Mesendoderm (in vitro differentiated cells): ENCODE measurements around the gene MVK.

ENCODE experiments used
- DNase-seq: peaks from one replicate; pipeline ENCODE4 v3.0.0; 2013
- H2AK5ac ChIP-seq: 2 replicates; pipeline ENCODE4 v1.6.1; 2013; ENCODE audit warnings: low read length, inconsistent platforms
- H2BK120ac ChIP-seq: 2 replicates; pipeline ENCODE4 v1.6.1; 2013; ENCODE audit warnings: low read depth, mild to moderate bottlenecking, low read length, moderate library complexity, mixed read lengths
- H2BK15ac ChIP-seq: replicated peaks from 2 replicates; pipeline ENCODE4 v1.6.1; 2013; ENCODE audit warnings: low read depth, mild to moderate bottlenecking, moderate library complexity
- H2BK5ac ChIP-seq: 2 replicates; pipeline ENCODE4 v1.6.1; 2013; ENCODE audit warnings: low read length, inconsistent platforms
- H3K18ac ChIP-seq: 2 replicates; pipeline ENCODE4 v1.6.1; 2013; ENCODE audit warnings: mild to moderate bottlenecking, low read length, mixed read lengths
- H3K23ac ChIP-seq: one replicate; pipeline ENCODE4 v1.6.1; 2013; ENCODE audit warnings: low read length
- H3K27ac ChIP-seq: 2 replicates; pipeline ENCODE4 v1.5.1; 2013; ENCODE audit warnings: low read depth, mild to moderate bottlenecking, inconsistent platforms, low read length, moderate library complexity
- H3K27me3 ChIP-seq: 2 replicates; pipeline ENCODE4 v1.6.1; 2013; ENCODE audit warnings: low read length, control low read depth, mild to moderate bottlenecking, inconsistent platforms; ENCODE audit not compliant: insufficient read depth, poor library complexity
- H3K36me3 ChIP-seq: 2 replicates; pipeline ENCODE4 v1.6.1; 2013; ENCODE audit warnings: low read length, inconsistent platforms; ENCODE audit not compliant: control insufficient read depth, insufficient read depth
- H3K4ac ChIP-seq: one replicate; pipeline ENCODE4 v1.6.1; 2013; ENCODE audit warnings: low read depth, mild to moderate bottlenecking, low read length, moderate library complexity
- H3K4me1 ChIP-seq: 2 replicates; pipeline ENCODE4 v1.6.1; 2013; ENCODE audit warnings: low read depth, low read length, inconsistent platforms; ENCODE audit not compliant: control insufficient read depth
- H3K4me2 ChIP-seq: 2 replicates; pipeline ENCODE4 v1.6.1; 2013; ENCODE audit warnings: low read length
- H3K4me3 ChIP-seq: 2 replicates; pipeline ENCODE4 v1.5.1; 2013; ENCODE audit warnings: mild to moderate bottlenecking, low read length
- H3K56ac ChIP-seq: one replicate; pipeline ENCODE4 v1.6.1; 2013; ENCODE audit warnings: low read length
- H3K79me1 ChIP-seq: 2 replicates; pipeline ENCODE4 v1.6.1; 2013; ENCODE audit warnings: low read length, inconsistent platforms
- H3K79me2 ChIP-seq: 2 replicates; pipeline ENCODE4 v1.6.1; 2013; ENCODE audit warnings: mild to moderate bottlenecking, low read length; ENCODE audit not compliant: control insufficient read depth, insufficient read depth
- H3K9ac ChIP-seq: 2 replicates; pipeline ENCODE4 v1.6.1; 2013; ENCODE audit warnings: low read length, inconsistent platforms
- H4K5ac ChIP-seq: one replicate; pipeline ENCODE4 v1.6.1; 2013; ENCODE audit warnings: low read length
- H4K8ac ChIP-seq: one replicate; pipeline ENCODE4 v1.6.1; 2013; ENCODE audit warnings: low read depth, mild to moderate bottlenecking, control low read depth, low read length, moderate library complexity
- WGBS: extraction: QIAGEN DNeasy Blood & Tissue Kit; methylation state at CpG from one replicate; pipeline ENCODE4 v1.1.7; 2013; ENCODE audit warnings: low lambda C conversion rate, missing lambda C conversion rate; ENCODE audit not compliant: insufficient coverage; ENCODE audit errors: extremely low coverage; 5-methylcytosine and 5-hydroxymethylcytosine counted together

Gene MVK

DNA sequence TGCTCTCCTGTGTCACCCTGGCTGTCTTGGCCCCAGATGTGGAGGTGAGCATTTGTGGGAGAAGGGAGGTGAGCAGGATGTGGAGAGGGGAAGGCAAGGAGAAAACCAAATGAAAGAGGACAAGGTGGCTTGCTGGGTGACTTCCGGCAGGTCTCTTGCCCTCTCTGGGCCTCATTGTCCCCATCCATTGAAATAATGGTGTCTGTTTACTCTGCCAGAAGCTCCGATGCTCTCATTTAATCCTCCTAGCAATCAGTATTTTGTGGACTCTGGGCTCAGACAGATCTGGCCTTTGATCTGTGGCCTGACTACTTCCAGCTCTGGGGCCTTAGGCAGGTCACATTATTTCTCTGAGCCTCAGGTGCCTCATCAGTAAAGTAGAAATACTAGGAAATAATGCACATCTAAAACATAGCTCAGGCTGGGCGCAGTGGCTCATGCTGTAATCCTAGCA lies 30.6 kb downstream of the MVK start:
- H3K56ac ChIP-seq = no peak overlapping the region
- no peaks in the 10 kb centered on the region for H3K79me2 ChIP-seq
- no peak overlapping the region for H2BK15ac ChIP-seq
- H3K79me1 ChIP-seq = no peaks in the 10 kb centered on the region
- H3K4me2 ChIP-seq = no peak overlapping the region
- no peak overlapping the region for H3K27ac ChIP-seq
- H3K23ac ChIP-seq = no peak overlapping the region
- H3K4me3 ChIP-seq = no peak overlapping the region
- no peak overlapping the region for H4K8ac ChIP-seq
- no peak for DNase-seq
- no peak overlapping the region for H3K4ac ChIP-seq
- no peaks in the 10 kb centered on the region for H3K27me3 ChIP-seq
- H3K36me3 ChIP-seq = no peaks in the 10 kb centered on the region
- no peak overlapping the region for H2BK5ac ChIP-seq
- no CpG with 5 or more reads among the region's 3 CpGs for WGBS
- H4K5ac ChIP-seq = no peak overlapping the region
- no peak overlapping the region for H2AK5ac ChIP-seq
- no peak overlapping the region for H3K9ac ChIP-seq
- no peaks in the 10 kb centered on the region for H3K4me1 ChIP-seq
- no peak overlapping the region for H3K18ac ChIP-seq
- no peak overlapping the region for H2BK120ac ChIP-seq

- no peak overlapping the region for H3K23ac ChIP-seq
- H4K5ac ChIP-seq = no peak overlapping the region
- WGBS = no CpG with 5 or more reads among the region's 5 CpGs
- no peak overlapping the region for H2AK5ac ChIP-seq
- no peaks in the 10 kb centered on the region for H3K79me1 ChIP-seq
- H3K56ac ChIP-seq = no peak overlapping the region
- peak; percentile 38 for DNase-seq
- no peaks in the 10 kb centered on the region for H3K4me1 ChIP-seq
- no peak overlapping the region for H3K18ac ChIP-seq
- no peak overlapping the region for H2BK15ac ChIP-seq
- no peak overlapping the region for H4K8ac ChIP-seq
- no peak overlapping the region for H2BK120ac ChIP-seq
- H3K4ac ChIP-seq = no peak overlapping the region
- no peaks in the 10 kb centered on the region for H3K36me3 ChIP-seq
- H2BK5ac ChIP-seq = no peak overlapping the region
- no peak overlapping the region for H3K4me2 ChIP-seq
- H3K79me2 ChIP-seq = no peaks in the 10 kb centered on the region
- H3K27me3 ChIP-seq = no peaks in the 10 kb centered on the region
- no peak overlapping the region for H3K27ac ChIP-seq
- no peak overlapping the region for H3K4me3 ChIP-seq
- no peak overlapping the region for H3K9ac ChIP-seq
These were observed 31.4 kb downstream of the MVK start for GRCh38 chr12:109605016-109605415.

DNA sequence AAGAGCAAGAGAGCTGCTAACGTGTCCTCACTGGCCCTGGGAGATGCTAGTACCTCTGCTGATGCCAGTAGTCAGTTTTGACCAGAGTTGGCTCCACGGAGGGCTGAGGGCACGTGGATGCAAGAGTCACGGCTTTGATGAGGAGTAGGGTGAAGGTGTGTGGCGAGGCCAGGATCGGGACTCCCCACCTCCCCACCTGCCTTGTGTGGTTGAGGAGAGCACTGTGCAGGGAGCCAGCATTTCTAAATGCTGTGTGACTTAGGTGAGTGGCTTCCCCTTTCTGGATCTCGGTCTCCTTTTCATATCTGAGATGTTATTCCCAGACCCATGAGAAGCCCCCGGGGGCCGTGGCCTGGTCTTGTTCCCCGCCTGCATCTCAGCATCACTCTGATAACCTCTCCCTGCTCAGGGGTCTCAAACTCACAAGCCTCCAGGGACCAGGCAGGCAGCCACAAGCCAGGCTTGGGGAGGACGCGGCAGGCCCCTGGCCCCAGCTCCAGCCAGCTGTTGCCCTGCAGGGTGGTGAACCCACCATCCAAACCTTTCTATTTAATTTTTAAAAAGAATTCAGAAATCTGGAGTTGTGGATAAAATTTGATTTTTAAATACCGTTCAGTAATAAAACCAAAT lies 32.1 kb downstream of the MVK start:
- Histone ChIP-seq H3K4me3 (no peak overlapping the region), H3K9ac (no peak overlapping the region), H4K5ac (no peak overlapping the region), H3K36me3 (no peaks in the 10 kb centered on the region), H3K18ac (no peak overlapping the region), H3K4me2 (no peak overlapping the region), H4K8ac (no peak overlapping the region), H2AK5ac (no peak overlapping the region), H3K56ac (no peak overlapping the region), H2BK120ac (no peak overlapping the region), H2BK15ac (no peak overlapping the region), H3K27me3 (no peaks in the 10 kb centered on the region), H3K79me2 (no peaks in the 10 kb centered on the region), H3K27ac (no peak overlapping the region), H3K79me1 (no peaks in the 10 kb centered on the region), H2BK5ac (no peak overlapping the region), H3K4me1 (no peaks in the 10 kb centered on the region), H3K23ac (no peak overlapping the region), H3K4ac (no peak overlapping the region)
- no CpG with 5 or more reads among the region's 13 CpGs for WGBS
- no peak for DNase-seq

- DNase-seq = peak; percentile 51
- no peaks in the 10 kb centered on the region for H3K27me3 ChIP-seq
- no CpG with 5 or more reads among the region's 30 CpGs for WGBS
These were observed 32.9 kb downstream of the MVK start for GRCh38 chr12:109606320-109607028.

GRCh38 chr12:109607618-109608017 lies 34.0 kb downstream of the MVK start:
- no peak overlapping the region for H3K18ac ChIP-seq
- no CpG with 5 or more reads among the region's 4 CpGs for WGBS
- no peaks in the 10 kb centered on the region for H3K79me1 ChIP-seq
- no peak overlapping the region for H4K5ac ChIP-seq
- no peaks in the 10 kb centered on the region for H3K79me2 ChIP-seq
- no peak overlapping the region for H4K8ac ChIP-seq
- no peak overlapping the region for H3K4me3 ChIP-seq
- H3K27me3 ChIP-seq = no peaks in the 10 kb centered on the region
- H2BK15ac ChIP-seq = no peak overlapping the region
- no peak overlapping the region for H2BK5ac ChIP-seq
- no peak overlapping the region for H3K4ac ChIP-seq
- no peak for DNase-seq
- H3K4me1 ChIP-seq = no peaks in the 10 kb centered on the region
- no peak overlapping the region for H3K9ac ChIP-seq
- H3K23ac ChIP-seq = no peak overlapping the region
- no peak overlapping the region for H3K27ac ChIP-seq
- H2BK120ac ChIP-seq = no peak overlapping the region
- no peaks in the 10 kb centered on the region for H3K36me3 ChIP-seq
- no peak overlapping the region for H3K56ac ChIP-seq
- H2AK5ac ChIP-seq = no peak overlapping the region
- no peak overlapping the region for H3K4me2 ChIP-seq

More at GRCh38 chr12:109606320-109607028, 32.9 kb downstream of the MVK start:
- Histone ChIP-seq H3K9ac (no peak overlapping the region), H3K4me1 (no peaks in the 10 kb centered on the region), H3K56ac (peak overlapping the region; percentile 60), H3K4ac (no peak overlapping the region), H3K4me3 (no peak overlapping the region), H3K27ac (no peak overlapping the region), H2BK5ac (no peak overlapping the region), H3K79me1 (no peaks in the 10 kb centered on the region), H3K18ac (no peak overlapping the region), H2BK120ac (no peak overlapping the region), H4K8ac (no peak overlapping the region), H4K5ac (no peak overlapping the region), H3K79me2 (no peaks in the 10 kb centered on the region), H3K36me3 (no peaks in the 10 kb centered on the region), H2AK5ac (no peak overlapping the region), H2BK15ac (no peak overlapping the region), H3K4me2 (no peak overlapping the region), H3K23ac (no peak overlapping the region)
